Right lobe of liver (tissue), 4 donors: ENCODE results near the gene MTUS2.

ENCODE experiments used
- POLR2A ChIP-seq: fragments of 450-650 bp; IDR thresholded peaks from one replicate; pipeline ENCODE4 v1.6.1; 2017; ENCODE audit warnings: antibody characterized with exemption, mild to moderate bottlenecking
- TF ChIP-seq, protein P1 (sequence below), 4 donors: fragments of 200-600 bp in 3 of 4; fragments of 450-650 bp in 1 of 4; IDR thresholded peaks; one replicate each; pipeline versions ENCODE4 v1.5.1 to v1.8.0; 2016 to 2022; ENCODE audit warnings: antibody characterized with exemption in 4 of 4, mild to moderate bottlenecking in 2 of 4
- donor health status: DM: no; HTN: no; CAD: no.
- donor health status: DM: no; HTN: no; CAD: no.
- donor health status: DM: no; HTN: yes; CAD: no.

DNA sequence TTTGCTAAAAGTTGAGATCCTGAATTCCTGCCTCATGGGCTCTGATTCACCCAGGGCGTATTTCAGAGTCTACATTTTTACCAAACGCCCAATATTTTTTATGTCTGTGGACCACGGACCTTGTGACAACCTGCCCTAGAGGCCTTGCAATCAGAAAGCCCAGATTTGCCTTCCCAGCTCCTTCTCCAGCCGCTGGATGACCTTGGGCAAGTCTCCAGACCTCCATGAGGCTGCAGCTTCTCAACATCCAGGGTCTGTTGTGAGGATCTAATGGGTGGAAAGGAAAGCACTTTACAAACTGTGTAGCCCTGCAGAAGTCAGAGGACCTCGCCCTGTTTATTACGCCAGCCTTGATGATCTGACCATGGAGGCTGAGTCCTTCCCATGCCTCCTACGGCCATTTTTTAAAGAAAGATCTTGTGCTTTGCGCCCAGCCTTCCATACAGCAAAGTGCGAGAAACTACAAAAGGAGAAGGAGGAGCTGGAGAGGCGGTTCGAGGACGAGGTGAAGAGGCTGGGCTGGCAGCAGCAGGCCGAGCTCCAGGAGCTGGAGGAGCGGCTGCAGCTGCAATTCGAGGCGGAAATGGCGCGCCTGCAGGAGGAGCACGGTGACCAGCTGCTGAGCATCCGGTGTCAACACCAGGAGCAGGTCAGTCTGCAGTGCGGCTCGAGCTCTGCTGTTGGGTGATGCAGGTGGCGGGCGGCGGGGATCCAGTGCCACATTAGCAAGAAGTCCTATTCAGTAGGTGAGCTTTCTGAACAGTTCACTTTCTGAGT is 659.8 kb downstream of the MTUS2 start:
- TF ChIP-seq, protein P1, sequence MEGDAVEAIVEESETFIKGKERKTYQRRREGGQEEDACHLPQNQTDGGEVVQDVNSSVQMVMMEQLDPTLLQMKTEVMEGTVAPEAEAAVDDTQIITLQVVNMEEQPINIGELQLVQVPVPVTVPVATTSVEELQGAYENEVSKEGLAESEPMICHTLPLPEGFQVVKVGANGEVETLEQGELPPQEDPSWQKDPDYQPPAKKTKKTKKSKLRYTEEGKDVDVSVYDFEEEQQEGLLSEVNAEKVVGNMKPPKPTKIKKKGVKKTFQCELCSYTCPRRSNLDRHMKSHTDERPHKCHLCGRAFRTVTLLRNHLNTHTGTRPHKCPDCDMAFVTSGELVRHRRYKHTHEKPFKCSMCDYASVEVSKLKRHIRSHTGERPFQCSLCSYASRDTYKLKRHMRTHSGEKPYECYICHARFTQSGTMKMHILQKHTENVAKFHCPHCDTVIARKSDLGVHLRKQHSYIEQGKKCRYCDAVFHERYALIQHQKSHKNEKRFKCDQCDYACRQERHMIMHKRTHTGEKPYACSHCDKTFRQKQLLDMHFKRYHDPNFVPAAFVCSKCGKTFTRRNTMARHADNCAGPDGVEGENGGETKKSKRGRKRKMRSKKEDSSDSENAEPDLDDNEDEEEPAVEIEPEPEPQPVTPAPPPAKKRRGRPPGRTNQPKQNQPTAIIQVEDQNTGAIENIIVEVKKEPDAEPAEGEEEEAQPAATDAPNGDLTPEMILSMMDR (IDR thresholded peaks at IDR 0.05): no peak
- TF ChIP-seq POLR2A: no peak
